Neural progenitor cell (in vitro differentiated cells): ENCODE data around the gene LTBP2. TPM values are rescaled to one million over a fixed set of nuclear protein-coding genes. Genes with fewer than 3 reads are reported as not detected.

ENCODE experiments used
- DNase-seq: peaks from one replicate; pipeline ENCODE4 v3.0.0-alpha.2; 2016; ENCODE audit warnings: low spot score
- H2AFZ ChIP-seq: fragments of 200-600 bp; sonication (generic); replicated peaks from 2 replicates; pipeline ENCODE4 v1.6.1; 2016; ENCODE audit warnings: antibody characterized with exemption
- H3F3A ChIP-seq: fragments of 200-600 bp; sonication (generic); 2 replicates; pipeline ENCODE4 v1.6.1; 2016; ENCODE audit warnings: antibody characterized with exemption, low read depth
- H3K27ac ChIP-seq: fragments of 200-600 bp; sonication (generic); 2 replicates; pipeline ENCODE4 v1.5.1; 2016; ENCODE audit warnings: mild to moderate bottlenecking
- H3K27me3 ChIP-seq: fragments of 200-600 bp; sonication (generic); 2 replicates; pipeline ENCODE4 v1.6.1; 2016; ENCODE audit warnings: mild to moderate bottlenecking, moderate library complexity
- H3K36me3 ChIP-seq: fragments of 200-600 bp; sonication (generic); 2 replicates; pipeline ENCODE4 v1.5.1; 2016
- H3K4me1 ChIP-seq: fragments of 200-600 bp; sonication (generic); 2 replicates; pipeline ENCODE4 v1.6.1; 2016; ENCODE audit warnings: mixed run types
- H3K4me2 ChIP-seq: fragments of 200-600 bp; sonication (generic); 2 replicates; pipeline ENCODE4 v1.6.1; 2016
- H3K4me3 ChIP-seq: fragments of 200-600 bp; sonication (generic); 2 replicates; pipeline ENCODE4 v1.5.1; 2016
- H3K79me2 ChIP-seq: fragments of 200-600 bp; sonication (generic); 2 replicates; pipeline ENCODE4 v1.6.1; 2016; ENCODE audit warnings: low read depth
- H3K9ac ChIP-seq: fragments of 200-600 bp; sonication (generic); 2 replicates; pipeline ENCODE4 v1.6.1; 2016
- H3K9me3 ChIP-seq: fragments of 200-600 bp; sonication (generic); 2 replicates; pipeline ENCODE4 v1.5.1; 2016; ENCODE audit warnings: low read depth
- H4K20me1 ChIP-seq: fragments of 200-600 bp; sonication (generic); 2 replicates; pipeline ENCODE4 v1.6.1; 2016; ENCODE audit warnings: low read depth
- H3K27ac Mint-ChIP-seq: 3 replicates; pipeline ENCODE4 v1.8.0; 2021; ENCODE audit warnings: mixed read lengths
- H3K27me3 Mint-ChIP-seq: 2 replicates; pipeline ENCODE4 v1.8.0; 2022; ENCODE audit warnings: low read depth, mild to moderate bottlenecking, inconsistent platforms, moderate library complexity, mixed read lengths; ENCODE audit not compliant: insufficient read depth
- H3K36me3 Mint-ChIP-seq: 3 replicates; pipeline ENCODE4 v1.8.0; 2021; ENCODE audit warnings: mixed read lengths
- H3K4me1 Mint-ChIP-seq: 3 replicates; pipeline ENCODE4 v1.8.0; 2021; ENCODE audit warnings: mixed read lengths
- H3K4me3 Mint-ChIP-seq: 3 replicates; pipeline ENCODE4 v1.8.0; 2021; ENCODE audit warnings: mild to moderate bottlenecking, moderate library complexity, mixed read lengths
- H3K9me3 Mint-ChIP-seq: 3 replicates; pipeline ENCODE4 v1.8.0; 2020; ENCODE audit warnings: mixed read lengths
- CTCF ChIP-seq: fragments of 200-600 bp; sonication (generic); IDR thresholded peaks from 2 replicates; pipeline ENCODE4 v1.5.1; 2017; ENCODE audit warnings: antibody characterized with exemption, mild to moderate bottlenecking
- EZH2 ChIP-seq: fragments of 200-600 bp; sonication (generic); IDR thresholded peaks from 2 replicates; pipeline ENCODE4 v1.6.1; 2017; ENCODE audit warnings: antibody characterized with exemption, mild to moderate bottlenecking, moderate library complexity
- EZH2phosphoT487 ChIP-seq: fragments of 200-600 bp; sonication (generic); IDR thresholded peaks from 2 replicates; pipeline ENCODE4 v1.6.1; 2017; ENCODE audit warnings: antibody characterized with exemption
- total RNA-seq: library from RNA; depleted of rRNA; stranded (reverse); fragments of >200 nt; gene quantifications from 2 replicates; pipeline ENCODE4 v1.2.3, GENCODE V29; 2015; ENCODE audit warnings: low replicate concordance

Gene LTBP2
- total RNA-seq, 1 donor from 2014 or later, result 0.43 TPM

GRCh38 chr14:74637178-74637550 is 25.1 kb upstream of the LTBP2 start:
- no peaks in the 10 kb centered on the region for H3K36me3 Mint-ChIP-seq
- Histone ChIP-seq H3K4me3 (no peak overlapping the region), H3K9me3 (no peaks in the 10 kb centered on the region), H2AFZ (no peak overlapping the region), H3F3A (no peaks in the 10 kb centered on the region), H3K36me3 (no peaks in the 10 kb centered on the region), H3K4me2 (peak overlapping the region; percentile 47), H3K27me3 (no peaks in the 10 kb centered on the region), H3K9ac (no peak overlapping the region), H3K27ac (no peak overlapping the region), H3K79me2 (no peaks in the 10 kb centered on the region), H4K20me1 (no peaks in the 10 kb centered on the region), H3K4me1 (peaks cover 21% of the 10 kb centered on the region)
- TF ChIP-seq CTCF, result no peak
- TF ChIP-seq EZH2, result no peak
- TF ChIP-seq EZH2phosphoT487, result no peak
- H3K4me3 Mint-ChIP-seq, result no peak overlapping the region
- no peaks in the 10 kb centered on the region for H3K9me3 Mint-ChIP-seq
- no peaks in the 10 kb centered on the region for H3K27me3 Mint-ChIP-seq
- no peak overlapping the region for H3K27ac Mint-ChIP-seq
- peaks cover 30% of the 10 kb centered on the region for H3K4me1 Mint-ChIP-seq
- DNase-seq, result peak; percentile 28

- H3K79me2 ChIP-seq, result no peaks in the 10 kb centered on the region
- H3K4me3 ChIP-seq, result no peak overlapping the region
- H3K9ac ChIP-seq, result no peak overlapping the region
- no peak overlapping the region for H3K27ac ChIP-seq
- Mint-ChIP-seq H3K27me3 (no peaks in the 10 kb centered on the region), H3K4me1 (peaks cover 33% of the 10 kb centered on the region), H3K27ac (no peak overlapping the region), H3K4me3 (no peak overlapping the region), H3K9me3 (no peaks in the 10 kb centered on the region), H3K36me3 (no peaks in the 10 kb centered on the region)
- peaks cover 27% of the 10 kb centered on the region for H3K4me1 ChIP-seq
- no peaks in the 10 kb centered on the region for H3K36me3 ChIP-seq
- no peaks in the 10 kb centered on the region for H3F3A ChIP-seq
- TF ChIP-seq EZH2 (no peak), CTCF (no peak), EZH2phosphoT487 (no peak)
- H4K20me1 ChIP-seq, result no peaks in the 10 kb centered on the region
- peak overlapping the region; percentile 47 for H3K4me2 ChIP-seq
- DNase-seq, result no peak
- no peaks in the 10 kb centered on the region for H3K27me3 ChIP-seq
- no peaks in the 10 kb centered on the region for H3K9me3 ChIP-seq
- H2AFZ ChIP-seq, result no peak overlapping the region
Observed at GRCh38 chr14:74636424-74637177, 24.6 kb upstream of the LTBP2 start.

- peaks cover 39% of the 10 kb centered on the region for H3K4me1 Mint-ChIP-seq
- H3K27ac ChIP-seq, result no peak overlapping the region
- H3K36me3 Mint-ChIP-seq, result no peaks in the 10 kb centered on the region
- H3K27me3 Mint-ChIP-seq, result no peaks in the 10 kb centered on the region
- no peak overlapping the region for H3K27ac Mint-ChIP-seq
- H3F3A ChIP-seq, result no peaks in the 10 kb centered on the region
- no peak for TF ChIP-seq CTCF
- TF ChIP-seq EZH2phosphoT487, result no peak
- no peak for TF ChIP-seq EZH2
- H3K9me3 Mint-ChIP-seq, result no peaks in the 10 kb centered on the region
- H3K4me3 Mint-ChIP-seq, result no peak overlapping the region
- H3K9ac ChIP-seq, result no peak overlapping the region
- H3K79me2 ChIP-seq, result no peaks in the 10 kb centered on the region
- H3K27me3 ChIP-seq, result no peaks in the 10 kb centered on the region
- H3K4me2 ChIP-seq, result no peak overlapping the region
- no peak overlapping the region for H2AFZ ChIP-seq
- no peaks in the 10 kb centered on the region for H4K20me1 ChIP-seq
- H3K4me3 ChIP-seq, result no peak overlapping the region
- H3K36me3 ChIP-seq, result no peaks in the 10 kb centered on the region
- H3K4me1 ChIP-seq, result peaks cover 34% of the 10 kb centered on the region
- H3K9me3 ChIP-seq, result no peaks in the 10 kb centered on the region
- DNase-seq, result no peak
Observed at GRCh38 chr14:74635847-74636246, 23.8 kb upstream of the LTBP2 start.
